Activated B cell treated with CpG ODN at 0.5 μM for 24 hours (primary cell): ENCODE data around the gene LIMK1. TPM values are rescaled to one million over a fixed set of nuclear protein-coding genes. Genes with fewer than 3 reads are reported as not detected.

Experiments used
- ATAC-seq: fragments of 200-7000 bp; cut with Tn5 transposase; one replicate; pipeline ENCODE4 v1.10.0; 2021; ENCODE audit warnings: low read depth, mild to moderate bottlenecking, moderate library complexity
- CTCF ChIA-PET: fragments of 350-600 bp; sonication (Branson Sonifier 250); formaldehyde crosslinking; loops from one replicate; lab custom pipeline; 2021; ENCODE audit warnings: antibody characterized with exemption; lab: Charles Lee
- POLR2A ChIA-PET: fragments of 350-600 bp; sonication (Branson Sonifier 250); formaldehyde crosslinking; loops from one replicate; lab custom pipeline; 2021; ENCODE audit warnings: antibody characterized with exemption; lab: Charles Lee
- DNase-seq: peaks from one replicate; pipeline ENCODE4 v3.0.0; 2022
- H3K27ac Mint-ChIP-seq: one replicate; pipeline ENCODE4 v1.8.0; 2020; ENCODE audit warnings: mixed read lengths
- H3K27me3 Mint-ChIP-seq: one replicate; pipeline ENCODE4 v1.8.0; 2021; ENCODE audit warnings: mixed read lengths
- H3K36me3 Mint-ChIP-seq: one replicate; pipeline ENCODE4 v1.8.0; 2021; ENCODE audit warnings: low read depth, mixed read lengths
- H3K4me1 Mint-ChIP-seq: one replicate; pipeline ENCODE4 v1.8.0; 2021; ENCODE audit warnings: mixed read lengths
- H3K4me3 Mint-ChIP-seq: one replicate; pipeline ENCODE4 v1.8.0; 2020; ENCODE audit warnings: mild to moderate bottlenecking, mixed read lengths
- H3K9me3 Mint-ChIP-seq: one replicate; pipeline ENCODE4 v1.8.0; 2020; ENCODE audit warnings: mixed read lengths
- intact Hi-C: fragments of 100-400 bp; cut with micrococcal nuclease; formaldehyde crosslinking; loops from one replicate; pipeline ENCODE4 v1.15.1; 2024
- total RNA-seq: library from RNA; stranded (reverse); gene quantifications from 2 replicates; pipeline ENCODE4 v1.2.3, GENCODE V29; 2022
- TF ChIP-seq, protein P1 (sequence below): fragments of 200-600 bp; IDR thresholded peaks from one replicate; pipeline ENCODE4 v1.8.0; 2022; ENCODE audit warnings: antibody characterized with exemption, mild to moderate bottlenecking

LIMK1 gene
- total RNA-seq, 1 donor from 2014 or later = 59.6 TPM

DNA sequence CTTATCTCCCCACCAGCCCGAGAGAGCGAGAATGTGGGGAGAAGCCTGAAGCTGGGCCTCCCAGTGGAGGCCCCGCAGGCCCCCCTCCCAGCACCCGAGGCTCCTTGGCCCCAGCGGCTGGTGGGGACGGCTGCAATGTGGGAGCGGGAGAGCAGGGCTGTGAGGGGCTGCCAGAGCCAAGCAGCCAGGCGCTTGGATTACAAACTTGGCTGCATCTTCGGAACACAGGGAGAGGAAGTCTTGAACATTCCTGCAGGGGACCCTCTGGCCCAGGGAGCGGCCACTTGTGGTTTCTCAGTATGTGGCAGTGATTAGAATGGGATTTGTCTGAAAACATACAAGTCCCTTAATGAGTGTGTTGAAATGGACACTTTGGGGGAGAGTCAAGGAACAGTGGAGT lies 32.4 kb upstream of the LIMK1 start:
- intact Hi-C loops = no loop called here
- Mint-ChIP-seq H3K27me3 (peaks cover 12% of the 10 kb centered on the region), H3K27ac (no peak overlapping the region), H3K4me1 (no peaks in the 10 kb centered on the region), H3K9me3 (no peaks in the 10 kb centered on the region), H3K4me3 (no peak overlapping the region), H3K36me3 (no peaks in the 10 kb centered on the region)
- DNase-seq (no peak), ATAC-seq (no peak)
- POLR2A ChIA-PET = no interaction called here
- CTCF ChIA-PET = no interaction called here
- TF ChIP-seq, protein P1, sequence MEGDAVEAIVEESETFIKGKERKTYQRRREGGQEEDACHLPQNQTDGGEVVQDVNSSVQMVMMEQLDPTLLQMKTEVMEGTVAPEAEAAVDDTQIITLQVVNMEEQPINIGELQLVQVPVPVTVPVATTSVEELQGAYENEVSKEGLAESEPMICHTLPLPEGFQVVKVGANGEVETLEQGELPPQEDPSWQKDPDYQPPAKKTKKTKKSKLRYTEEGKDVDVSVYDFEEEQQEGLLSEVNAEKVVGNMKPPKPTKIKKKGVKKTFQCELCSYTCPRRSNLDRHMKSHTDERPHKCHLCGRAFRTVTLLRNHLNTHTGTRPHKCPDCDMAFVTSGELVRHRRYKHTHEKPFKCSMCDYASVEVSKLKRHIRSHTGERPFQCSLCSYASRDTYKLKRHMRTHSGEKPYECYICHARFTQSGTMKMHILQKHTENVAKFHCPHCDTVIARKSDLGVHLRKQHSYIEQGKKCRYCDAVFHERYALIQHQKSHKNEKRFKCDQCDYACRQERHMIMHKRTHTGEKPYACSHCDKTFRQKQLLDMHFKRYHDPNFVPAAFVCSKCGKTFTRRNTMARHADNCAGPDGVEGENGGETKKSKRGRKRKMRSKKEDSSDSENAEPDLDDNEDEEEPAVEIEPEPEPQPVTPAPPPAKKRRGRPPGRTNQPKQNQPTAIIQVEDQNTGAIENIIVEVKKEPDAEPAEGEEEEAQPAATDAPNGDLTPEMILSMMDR = no peak

- ChIA-PET CTCF (no interaction called here), POLR2A (no interaction called here)
- Mint-ChIP-seq H3K27ac (no peak overlapping the region), H3K27me3 (peaks cover 12% of the 10 kb centered on the region), H3K9me3 (no peaks in the 10 kb centered on the region), H3K4me1 (no peaks in the 10 kb centered on the region), H3K36me3 (no peaks in the 10 kb centered on the region), H3K4me3 (no peak overlapping the region)
- ATAC-seq (no peak), DNase-seq (no peak)
- intact Hi-C loops = no loop called here
- TF ChIP-seq, protein P1 = no peak
These were observed 31.8 kb upstream of the LIMK1 start for GRCh38 chr7:74051629-74052410.

DNA sequence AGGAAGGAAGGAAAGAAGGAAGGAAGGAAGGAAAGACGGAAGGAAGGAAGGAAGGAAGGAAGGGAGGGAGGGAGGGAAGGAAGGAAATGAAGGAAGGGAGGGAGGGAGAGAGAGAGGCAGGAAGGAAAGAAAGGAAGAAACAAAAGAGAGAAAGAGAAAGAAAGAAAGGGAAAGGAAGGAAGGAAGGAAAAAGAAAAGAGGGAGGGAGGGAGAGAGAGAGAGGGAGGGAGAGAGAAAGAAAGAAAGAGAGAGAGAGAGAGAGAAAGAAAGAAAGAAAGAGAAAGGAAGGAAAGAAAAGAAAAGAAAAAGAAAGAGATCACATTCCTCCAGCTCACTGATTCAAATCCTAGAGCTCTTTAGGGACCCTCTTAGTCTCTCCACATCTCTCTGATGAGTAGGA lies 31.0 kb upstream of the LIMK1 start:
- POLR2A ChIA-PET = no interaction called here
- intact Hi-C loops = no loop called here
- no peak overlapping the region for H3K4me3 Mint-ChIP-seq
- H3K4me1 Mint-ChIP-seq = no peaks in the 10 kb centered on the region
- peaks cover 10% of the 10 kb centered on the region for H3K27me3 Mint-ChIP-seq
- TF ChIP-seq, protein P1 = no peak
- H3K9me3 Mint-ChIP-seq = no peaks in the 10 kb centered on the region
- no peak overlapping the region for H3K27ac Mint-ChIP-seq
- CTCF ChIA-PET = no interaction called here
- no peaks in the 10 kb centered on the region for H3K36me3 Mint-ChIP-seq
- DNase-seq (no peak), ATAC-seq (no peak)

GRCh38 chr7:74053589-74054186 lies 29.9 kb upstream of the LIMK1 start:
- no peaks in the 10 kb centered on the region for H3K36me3 Mint-ChIP-seq
- ChIA-PET CTCF (no interaction called here), POLR2A (no interaction called here)
- H3K27ac Mint-ChIP-seq = no peak overlapping the region
- intact Hi-C loops = no loop called here
- TF ChIP-seq, protein P1 = no peak
- H3K27me3 Mint-ChIP-seq = peaks cover 18% of the 10 kb centered on the region
- H3K9me3 Mint-ChIP-seq = no peaks in the 10 kb centered on the region
- H3K4me3 Mint-ChIP-seq = no peak overlapping the region
- ATAC-seq (no peak), DNase-seq (no peak)
- no peaks in the 10 kb centered on the region for H3K4me1 Mint-ChIP-seq

DNA sequence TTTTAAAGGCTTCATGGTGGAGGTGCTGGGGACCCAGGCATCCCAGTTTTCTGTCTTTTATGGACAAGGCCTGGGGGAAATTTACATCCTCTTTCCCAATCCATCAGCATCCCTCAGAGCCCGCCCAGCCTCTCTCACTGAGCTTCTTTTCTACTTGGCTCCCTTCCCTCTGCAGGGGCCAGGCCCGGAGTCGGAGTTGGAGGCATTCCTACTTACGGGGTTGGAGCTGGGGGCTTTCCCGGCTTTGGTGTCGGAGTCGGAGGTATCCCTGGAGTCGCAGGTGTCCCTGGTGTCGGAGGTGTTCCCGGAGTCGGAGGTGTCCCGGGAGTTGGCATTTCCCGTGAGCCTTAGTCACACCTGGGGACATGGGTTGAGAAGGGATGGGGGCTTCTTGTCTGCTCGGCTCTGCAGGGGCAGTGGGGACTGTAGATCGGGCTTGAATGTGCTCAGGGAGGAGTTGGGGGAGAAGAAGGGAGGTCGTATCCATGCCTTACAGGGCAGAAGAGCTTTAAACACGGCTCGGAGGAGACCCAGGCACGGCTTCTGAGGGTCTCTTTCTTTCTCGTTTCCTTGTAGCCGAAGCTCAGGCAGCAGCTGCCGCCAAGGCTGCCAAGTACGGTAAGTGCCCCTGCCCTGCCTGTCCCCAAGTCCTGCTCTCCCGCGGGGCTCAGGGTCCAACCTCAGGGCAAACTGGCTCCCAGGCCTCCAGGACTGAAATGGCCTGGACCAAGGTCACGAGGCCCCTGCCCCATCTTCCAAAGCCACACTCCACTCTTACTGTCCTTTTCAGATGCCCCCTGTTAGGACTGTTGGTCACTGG lies 27.3 kb upstream of the LIMK1 start:
- Mint-ChIP-seq H3K4me1 (no peaks in the 10 kb centered on the region), H3K9me3 (no peaks in the 10 kb centered on the region), H3K27ac (no peak overlapping the region), H3K4me3 (no peak overlapping the region), H3K36me3 (no peaks in the 10 kb centered on the region), H3K27me3 (peaks cover 18% of the 10 kb centered on the region)
- ATAC-seq (no peak), DNase-seq (no peak)
- intact Hi-C loops = no loop called here
- ChIA-PET POLR2A (no interaction called here), CTCF (no interaction called here)
- TF ChIP-seq, protein P1 = no peak
